NCI-H1105 (cell line): ENCODE results near the gene ZIC3.

Source experiments
- DNase-seq: peaks from one replicate; lab custom pipeline; 2025; lab: John Stamatoyannopoulos, UW

ZIC3 gene

GRCh38 chrX:137574102-137574783, 8.3 kb downstream of the ZIC3 start:
- no peak for DNase-seq

GRCh38 chrX:137574784-137575293, 8.9 kb downstream of the ZIC3 start:
- no peak for DNase-seq

GRCh38 chrX:137575596-137576255, 9.8 kb downstream of the ZIC3 start:
- no peak for DNase-seq

- DNase-seq = no peak
Measured at GRCh38 chrX:137587151-137587550, 21.2 kb downstream of the ZIC3 start.

GRCh38 chrX:137600769-137601168, 34.8 kb downstream of the ZIC3 start:
- DNase-seq = no peak
